Ishikawa (cell line): ENCODE results near the gene NEURL1.

Source experiments
- CEBPB ChIP-seq: IDR thresholded peaks from 2 replicates; pipeline ENCODE4 v1.6.1; 2012
- EP300 ChIP-seq: IDR thresholded peaks from 2 replicates; pipeline ENCODE4 v1.6.1; 2012; ENCODE audit warnings: borderline replicate concordance
- FOXM1 ChIP-seq: IDR thresholded peaks from 2 replicates; pipeline ENCODE4 v1.6.1; 2012; ENCODE audit warnings: low read depth, borderline replicate concordance
- MAX ChIP-seq: IDR thresholded peaks from 2 replicates; pipeline ENCODE4 v1.6.1; 2012
- NFIC ChIP-seq: IDR thresholded peaks from 2 replicates; pipeline ENCODE4 v1.6.1; 2012
- RAD21 ChIP-seq: IDR thresholded peaks from 2 replicates; pipeline ENCODE4 v1.6.1; 2012; ENCODE audit warnings: low read depth
- REST ChIP-seq: IDR thresholded peaks from 2 replicates; pipeline ENCODE4 v1.6.1; 2012; ENCODE audit warnings: low read depth, mild to moderate bottlenecking
- TAF1 ChIP-seq: IDR thresholded peaks from 2 replicates; pipeline ENCODE4 v1.6.1; 2012; ENCODE audit warnings: low read depth, mild to moderate bottlenecking
- TCF12 ChIP-seq: IDR thresholded peaks from 2 replicates; pipeline ENCODE4 v1.6.1; 2012; ENCODE audit warnings: low read depth
- ZBTB7A ChIP-seq: IDR thresholded peaks from 2 replicates; pipeline ENCODE4 v1.6.1; 2012; ENCODE audit warnings: low read depth

- TF ChIP-seq MAX (no peak), REST (no peak), CEBPB (no peak), RAD21 (no peak), EP300 (no peak), TCF12 (no peak), FOXM1 (no peak), ZBTB7A (no peak), TAF1 (no peak), NFIC (no peak)
Observed at GRCh38 chr10:103632247-103632642, 138.7 kb downstream of the NEURL1 start.
